PC-3 (cell line): ENCODE data around the gene SLC38A2. TPM values are rescaled to one million over a fixed set of nuclear protein-coding genes. Genes with fewer than 3 reads are reported as not detected.

Source experiments
- ATAC-seq: fragments of 200-7000 bp; cut with Tn5 transposase; 2 replicates; pipeline ENCODE4 v1.9.1; 2020; ENCODE audit warnings: mild to moderate bottlenecking, moderate library complexity
- BruUV-seq: library from RNA; stranded (reverse); fragments of 400-500 nt; replicated peaks from 2 replicates; lab custom pipeline; 2021; lab: Mats Ljungman, UMichigan
- CTCF ChIA-PET: fragments of 300-600 bp; sonication (Branson Sonifier 250); formaldehyde crosslinking; loops from one replicate; lab custom pipeline; 2022; ENCODE audit warnings: antibody characterized with exemption; lab: Charles Lee
- POLR2A ChIA-PET: fragments of 300-600 bp; sonication (Branson Sonifier 250); formaldehyde crosslinking; loops from one replicate; lab custom pipeline; 2022; ENCODE audit warnings: antibody characterized with exemption; ENCODE audit not compliant: unreplicated experiment; lab: Charles Lee
- DNase-seq: peaks from one replicate; pipeline ENCODE4 v3.0.0-alpha.2; 2015
- H2AFZ ChIP-seq: fragments of 300-600 bp; sonication (generic); 2 replicates; pipeline ENCODE4 v1.6.0; 2016; ENCODE audit warnings: antibody characterized with exemption, low read length
- H3F3A ChIP-seq: fragments of 300-600 bp; sonication (generic); one replicate; pipeline ENCODE4 v1.6.0; 2017; ENCODE audit warnings: antibody characterized with exemption, low read length, control low read depth, mild to moderate bottlenecking; ENCODE audit not compliant: unreplicated experiment
- H3K27ac ChIP-seq: fragments of 300-600 bp; sonication (generic); 2 replicates; pipeline ENCODE4 v1.5.1; 2016; ENCODE audit warnings: mild to moderate bottlenecking, low read length
- H3K27me3 ChIP-seq: fragments of 300-600 bp; sonication (generic); 2 replicates; pipeline ENCODE4 v1.6.1; 2016; ENCODE audit warnings: low read length, mixed read lengths
- H3K36me3 ChIP-seq: fragments of 300-600 bp; sonication (generic); 2 replicates; pipeline ENCODE4 v1.6.1; 2016; ENCODE audit warnings: low read depth, mixed run types, low read length, mixed read lengths
- H3K4me1 ChIP-seq: fragments of 300-600 bp; sonication (generic); 2 replicates; pipeline ENCODE4 v1.5.1; 2016; ENCODE audit warnings: low read length; ENCODE audit not compliant: insufficient read depth
- H3K4me2 ChIP-seq: fragments of 300-600 bp; sonication (generic); 2 replicates; pipeline ENCODE4 v1.6.0; 2016; ENCODE audit warnings: low read length
- H3K4me3 ChIP-seq: fragments of 300-600 bp; sonication (generic); 2 replicates; pipeline ENCODE4 v1.5.1; 2016; ENCODE audit warnings: mild to moderate bottlenecking, low read length, mixed read lengths
- H3K79me2 ChIP-seq: fragments of 300-600 bp; sonication (generic); 2 replicates; pipeline ENCODE4 v1.6.1; 2017; ENCODE audit warnings: low read length, mixed read lengths
- H3K9ac ChIP-seq: fragments of 300-600 bp; sonication (generic); 2 replicates; pipeline ENCODE4 v1.6.0; 2016; ENCODE audit warnings: mild to moderate bottlenecking, low read length
- H3K9me2 ChIP-seq: fragments of 300-600 bp; sonication (generic); replicated peaks from 2 replicates; pipeline ENCODE4 v1.6.1; 2016; ENCODE audit warnings: mixed run types, low read length, mixed read lengths
- H3K9me3 ChIP-seq: fragments of 300-600 bp; sonication (generic); 2 replicates; pipeline ENCODE4 v1.6.1; 2016; ENCODE audit warnings: low read length, mixed read lengths
- H4K20me1 ChIP-seq: fragments of 300-600 bp; sonication (generic); 2 replicates; pipeline ENCODE4 v1.6.1; 2016; ENCODE audit warnings: low read length, mixed read lengths
- CTCF ChIP-seq: fragments of 300-600 bp; sonication (generic); conservative IDR thresholded peaks from 2 replicates; pipeline ENCODE4 v1.5.1; 2017; ENCODE audit warnings: antibody characterized with exemption, low read depth, mild to moderate bottlenecking, low read length
- EZH2 ChIP-seq: fragments of 300-600 bp; sonication (generic); IDR thresholded peaks from one replicate; pipeline ENCODE4 v1.6.1; 2017; ENCODE audit warnings: antibody characterized with exemption, mild to moderate bottlenecking, low read length; ENCODE audit not compliant: unreplicated experiment
- EZH2phosphoT487 ChIP-seq: fragments of 300-600 bp; sonication (generic); IDR thresholded peaks from 2 replicates; pipeline ENCODE4 v1.6.1; 2018; ENCODE audit warnings: mild to moderate bottlenecking, antibody characterized with exemption, low read length, borderline replicate concordance
- intact Hi-C: fragments of 100-400 bp; cut with micrococcal nuclease; formaldehyde crosslinking; loops from 2 replicates; pipeline ENCODE4 v1.9.0; 2023
- total RNA-seq: library from RNA; depleted of rRNA; stranded (reverse); fragments of >200 nt; gene quantifications from 2 replicates; pipeline ENCODE4 v1.2.3, GENCODE V29; 2014

Gene SLC38A2
- total RNA-seq, 1 experiment from 2014 or later = 214 TPM

GRCh38 chr12:46349253-46349652 lies 23.3 kb downstream of the SLC38A2 start:
- Histone ChIP-seq H3K9me3 (no peaks in the 10 kb centered on the region), H3K4me1 (no peaks in the 10 kb centered on the region), H4K20me1 (no peaks in the 10 kb centered on the region), H3K27me3 (no peaks in the 10 kb centered on the region), H3K9ac (no peak overlapping the region), H2AFZ (no peak overlapping the region), H3F3A (no peaks in the 10 kb centered on the region), H3K4me2 (no peak overlapping the region), H3K36me3 (no peaks in the 10 kb centered on the region), H3K79me2 (no peaks in the 10 kb centered on the region), H3K9me2 (no peaks in the 10 kb centered on the region), H3K27ac (no peak overlapping the region), H3K4me3 (no peak overlapping the region)
- DNase-seq (no peak), ATAC-seq (no peak)
- CTCF ChIA-PET = no interaction called here
- POLR2A ChIA-PET = no interaction called here
- intact Hi-C loops = no loop called here
- no TSS peak for BruUV-seq
- no peak for TF ChIP-seq EZH2phosphoT487
- TF ChIP-seq CTCF = no peak
- no peak for TF ChIP-seq EZH2

- H3F3A ChIP-seq = no peaks in the 10 kb centered on the region
- peak overlapping the region; percentile 59 for H2AFZ ChIP-seq
Observed at GRCh38 chr12:46343118-46343852, 29.3 kb downstream of the SLC38A2 start.

More at GRCh38 chr12:46343118-46343852, 29.3 kb downstream of the SLC38A2 start:
- intact Hi-C loops = no loop called here
- TF ChIP-seq EZH2phosphoT487 (no peak), CTCF (no peak), EZH2 (no peak)
- ATAC-seq = peak; percentile 66
- DNase-seq = peak; percentile 48
- peak overlapping the region; percentile 48 for H3K4me2 ChIP-seq
- H4K20me1 ChIP-seq = no peaks in the 10 kb centered on the region
- no peaks in the 10 kb centered on the region for H3K79me2 ChIP-seq
- peaks cover 13% of the 10 kb centered on the region for H3K4me1 ChIP-seq
- H3K27me3 ChIP-seq = no peaks in the 10 kb centered on the region
- no peaks in the 10 kb centered on the region for H3K36me3 ChIP-seq
- no TSS peak for BruUV-seq
- POLR2A ChIA-PET = interaction anchor here (0.8 kb wide), 1 partner anchor 543 kb away, joined by 7 read pairs; no protein-coding TSS in a partner anchor
- no peaks in the 10 kb centered on the region for H3K9me2 ChIP-seq
- CTCF ChIA-PET = no interaction called here
- no peak overlapping the region for H3K4me3 ChIP-seq
- H3K9me3 ChIP-seq = no peaks in the 10 kb centered on the region
- H3K27ac ChIP-seq = peak overlapping the region; percentile 43
- no peak overlapping the region for H3K9ac ChIP-seq
